Fibroblast of pulmonary artery (primary cell): ENCODE data around the gene LILRB2.
"Not testable (repeated sequence)": the region's sequence is repeated elsewhere in the genome, so short reads cannot be mapped to it uniquely, and the experiment has no call there.

Experiments
- DNase-seq: peaks from one replicate; pipeline ENCODE4 v3.0.0-alpha.2; 2010; ENCODE audit warnings: low read depth
- H3K4me3 ChIP-seq: replicated peaks from 2 replicates; pipeline ENCODE4 v1.5.1; 2011; ENCODE audit warnings: low read depth, mild to moderate bottlenecking, control low read depth, low read length, moderate library complexity
- CTCF ChIP-seq: IDR thresholded peaks from 2 replicates; pipeline ENCODE4 v1.5.1; 2011; ENCODE audit warnings: mild to moderate bottlenecking, control low read depth, low read length, inconsistent platforms; ENCODE audit errors: missing control alignments

LILRB2 gene

GRCh38 chr19:54305141-54305540 is 24.2 kb upstream of the LILRB2 start:
- no peak for DNase-seq
- TF ChIP-seq CTCF = no peak

GRCh38 chr19:54302257-54302656 is 21.3 kb upstream of the LILRB2 start:
- no peak for TF ChIP-seq CTCF
- no peak for DNase-seq
- H3K4me3 ChIP-seq = no peak overlapping the region

More at GRCh38 chr19:54305141-54305540, 24.2 kb upstream of the LILRB2 start:
- no peak overlapping the region for H3K4me3 ChIP-seq

- H3K4me3 ChIP-seq = no peak overlapping the region
- DNase-seq = no peak
- no peak for TF ChIP-seq CTCF
Measured at GRCh38 chr19:54299515-54299914, 18.6 kb upstream of the LILRB2 start.

GRCh38 chr19:54299126-54299498 is 18.2 kb upstream of the LILRB2 start:
- no peak overlapping the region for H3K4me3 ChIP-seq
- TF ChIP-seq CTCF = no peak
- no peak for DNase-seq

GRCh38 chr19:54298357-54299125 is 17.6 kb upstream of the LILRB2 start:
- no peak overlapping the region for H3K4me3 ChIP-seq
- no peak for DNase-seq
- no peak for TF ChIP-seq CTCF

GRCh38 chr19:54297759-54298305 is 16.9 kb upstream of the LILRB2 start:
- no peak for DNase-seq
- TF ChIP-seq CTCF = no peak
- H3K4me3 ChIP-seq = no peak overlapping the region

GRCh38 chr19:54294539-54294938 is 13.6 kb upstream of the LILRB2 start:
- DNase-seq = no peak
- H3K4me3 ChIP-seq = no peak overlapping the region
- no peak for TF ChIP-seq CTCF

GRCh38 chr19:54289160-54289559 is 8.2 kb upstream of the LILRB2 start:
- H3K4me3 ChIP-seq, DNase-seq: not testable (repeated sequence)
